Measurements from ENCODE around the gene ARFGEF3. TPM values are rescaled to one million over a fixed set of nuclear protein-coding genes. Genes with fewer than 3 reads are reported as not detected.
A peak's percentile ranks its signal among the peaks of the same experiment; 100 is the strongest.

The ARFGEF3 gene
- total RNA-seq, 4 donors from 2014 or later = 6.7 to 17.1 (median 13.2) TPM

DNA sequence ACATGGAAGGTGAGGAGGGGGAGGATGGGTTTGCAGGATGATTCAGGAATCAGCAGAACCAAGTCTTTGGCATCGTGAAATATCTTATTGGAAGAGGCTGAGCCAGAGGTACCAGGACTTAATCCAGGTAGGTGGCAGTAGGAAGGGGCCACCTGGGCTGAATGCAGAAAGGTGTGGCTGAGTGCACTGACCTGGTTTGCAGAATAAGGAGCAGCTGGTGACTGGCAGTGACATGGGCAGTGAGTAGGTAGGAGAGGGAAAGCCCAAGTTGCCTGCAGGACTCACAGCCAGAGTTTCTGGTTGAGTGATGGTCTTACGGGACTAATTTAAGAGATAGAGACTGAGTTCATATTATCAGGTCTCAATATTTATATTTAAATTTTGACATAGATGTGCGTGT is 57.7 kb downstream of the ARFGEF3 start:
- WGBS, 2 donors (ENCODE audit: low coverage in 1 of 2) = 69 to 84% methylated on average over 3 of the region's 3 CpGs
- no peak overlapping the region for H3K4me3 ChIP-seq
- in situ Hi-C loops (cut with MboI; ENCODE audit: low pct_ligation_motif_present in 1 of 4, low pct_unique_long_range_greater_than_20kb in 1 of 4, low sequenced_read_pairs in 3 of 4) = no loop called here
- no peaks in the 10 kb centered on the region for H3K9me3 ChIP-seq
- TF ChIP-seq POLR2AphosphoS5 (IDR thresholded peaks at IDR 0.05) = no peak
- TF ChIP-seq POLR2A (IDR thresholded peaks at IDR 0.05) = no peak
- peaks cover 0 to 17% (median 8%) of the 10 kb centered on the region in 4 donors for H3K4me1 ChIP-seq
- intact Hi-C loops (cut with DNase I; ENCODE audit: low total_unique reads) = no loop called here
- no peaks in the 10 kb centered on the region for H3K27me3 ChIP-seq
- no peaks in the 10 kb centered on the region for H3K36me3 ChIP-seq
- DNase-seq = peak; percentile 48
- H3K27ac ChIP-seq = peak overlapping the region; percentile 31 to 65 (median 53)

DNA sequence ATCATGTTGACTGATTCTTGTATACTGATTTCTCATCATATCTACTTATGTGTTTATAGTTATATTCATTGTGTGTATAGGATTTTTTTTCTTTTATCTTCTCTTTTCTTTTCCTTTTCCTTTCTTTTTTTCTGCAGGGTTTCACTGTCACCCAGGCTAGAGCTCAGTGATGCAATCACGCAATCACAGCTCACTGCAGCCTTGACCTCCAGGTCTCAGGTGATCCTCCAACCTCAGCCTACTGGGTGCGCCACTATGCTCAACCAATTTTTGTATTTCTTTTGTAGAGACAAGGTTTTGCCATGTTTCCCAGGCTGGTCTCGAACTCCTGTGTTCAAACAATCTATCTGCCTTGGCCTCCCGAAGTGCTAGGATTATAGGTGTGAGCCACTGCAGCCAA is 58.2 kb downstream of the ARFGEF3 start:
- Histone ChIP-seq H3K4me1 (peaks cover 0 to 17% (median 8%) of the 10 kb centered on the region in 4 donors), H3K27ac (peak overlapping the region in 2 of 4 donors; percentile 50 to 56), H3K27me3 (no peaks in the 10 kb centered on the region), H3K4me3 (no peak overlapping the region), H3K9me3 (no peaks in the 10 kb centered on the region), H3K36me3 (no peaks in the 10 kb centered on the region)
- in situ Hi-C loops (cut with MboI; ENCODE audit: low pct_ligation_motif_present in 1 of 4, low pct_unique_long_range_greater_than_20kb in 1 of 4, low sequenced_read_pairs in 3 of 4) (no loop called here), intact Hi-C loops (cut with DNase I; ENCODE audit: low total_unique reads) (no loop called here)
- WGBS, 2 donors (ENCODE audit: low coverage in 1 of 2) = 93 to 94% methylated on average over 4 of the region's 4 CpGs
- TF ChIP-seq POLR2AphosphoS5 (IDR thresholded peaks at IDR 0.05) (no peak), POLR2A (IDR thresholded peaks at IDR 0.05) (no peak), EP300 (IDR thresholded peaks at IDR 0.05; ENCODE audit: low read depth) (no peak)
- TF ChIP-seq, protein P1, sequence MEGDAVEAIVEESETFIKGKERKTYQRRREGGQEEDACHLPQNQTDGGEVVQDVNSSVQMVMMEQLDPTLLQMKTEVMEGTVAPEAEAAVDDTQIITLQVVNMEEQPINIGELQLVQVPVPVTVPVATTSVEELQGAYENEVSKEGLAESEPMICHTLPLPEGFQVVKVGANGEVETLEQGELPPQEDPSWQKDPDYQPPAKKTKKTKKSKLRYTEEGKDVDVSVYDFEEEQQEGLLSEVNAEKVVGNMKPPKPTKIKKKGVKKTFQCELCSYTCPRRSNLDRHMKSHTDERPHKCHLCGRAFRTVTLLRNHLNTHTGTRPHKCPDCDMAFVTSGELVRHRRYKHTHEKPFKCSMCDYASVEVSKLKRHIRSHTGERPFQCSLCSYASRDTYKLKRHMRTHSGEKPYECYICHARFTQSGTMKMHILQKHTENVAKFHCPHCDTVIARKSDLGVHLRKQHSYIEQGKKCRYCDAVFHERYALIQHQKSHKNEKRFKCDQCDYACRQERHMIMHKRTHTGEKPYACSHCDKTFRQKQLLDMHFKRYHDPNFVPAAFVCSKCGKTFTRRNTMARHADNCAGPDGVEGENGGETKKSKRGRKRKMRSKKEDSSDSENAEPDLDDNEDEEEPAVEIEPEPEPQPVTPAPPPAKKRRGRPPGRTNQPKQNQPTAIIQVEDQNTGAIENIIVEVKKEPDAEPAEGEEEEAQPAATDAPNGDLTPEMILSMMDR (IDR thresholded peaks at IDR 0.05) = no peak
- no peak for DNase-seq

DNA sequence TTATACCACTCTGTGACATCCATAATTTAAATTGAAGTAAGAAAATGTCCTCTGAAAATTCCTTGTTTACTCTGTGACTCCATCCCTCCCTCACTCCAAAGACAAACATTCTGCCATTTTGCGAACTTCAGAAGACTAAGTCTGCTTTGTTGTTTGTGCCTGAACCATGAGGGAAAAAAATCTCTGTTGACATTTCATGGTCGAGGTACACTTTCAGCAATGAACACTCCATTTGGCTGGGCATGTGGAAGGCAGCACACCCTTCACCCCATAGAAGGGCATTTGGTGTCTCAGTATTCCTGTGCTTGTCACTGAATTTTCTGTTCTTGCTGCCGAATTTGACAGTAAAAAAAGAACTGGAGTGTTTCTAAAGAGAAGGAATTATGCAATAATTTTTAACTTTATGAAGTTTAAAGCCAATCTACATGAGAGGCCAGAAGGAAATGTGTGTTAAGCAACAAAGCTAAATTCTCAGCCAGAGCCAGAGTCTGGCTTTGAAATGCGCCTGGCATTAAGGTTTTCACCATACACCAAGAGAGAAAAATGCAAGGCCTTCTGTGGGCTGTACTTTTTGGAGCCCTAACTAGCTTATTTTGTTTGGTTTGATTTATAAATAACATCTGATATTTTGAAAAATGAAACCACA is 61.3 kb downstream of the ARFGEF3 start:
- no peak overlapping the region for H3K4me3 ChIP-seq

DNA sequence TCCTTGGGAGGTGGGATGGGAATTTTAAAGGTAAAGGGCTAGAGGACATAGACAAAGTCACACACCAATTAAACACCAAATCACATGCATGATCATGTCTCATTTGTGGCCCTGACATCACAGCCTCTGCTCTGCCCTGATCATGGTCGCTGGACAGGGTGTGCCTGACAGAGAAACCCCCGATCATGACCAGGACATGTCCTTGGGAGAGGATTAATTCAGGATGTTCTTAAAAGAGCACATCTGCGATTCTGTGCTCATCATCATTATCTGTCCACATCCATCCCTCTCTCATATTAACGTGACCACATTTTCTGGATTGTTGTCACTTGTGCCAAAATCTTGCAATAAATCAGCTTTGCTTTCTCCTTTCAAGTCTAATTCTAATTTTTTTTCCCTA is 64.2 kb downstream of the ARFGEF3 start:
- intact Hi-C loops (cut with DNase I; ENCODE audit: low total_unique reads) (no loop called here), in situ Hi-C loops (cut with MboI; ENCODE audit: low pct_ligation_motif_present in 1 of 4, low pct_unique_long_range_greater_than_20kb in 1 of 4, low sequenced_read_pairs in 3 of 4) (no loop called here)
- 63 to 72% methylated on average over 2 to 4 of the region's 4 CpGs for WGBS, 2 donors (ENCODE audit: low coverage in 1 of 2)
- Histone ChIP-seq H3K4me3 (no peak overlapping the region), H3K4me1 (peaks cover 0 to 17% (median 11%) of the 10 kb centered on the region in 4 donors), H3K27me3 (no peaks in the 10 kb centered on the region), H3K27ac (peak overlapping the region in 1 of 4 donors; percentile 69), H3K9me3 (no peaks in the 10 kb centered on the region), H3K36me3 (no peaks in the 10 kb centered on the region)
- DNase-seq = no peak
- TF ChIP-seq POLR2A (IDR thresholded peaks at IDR 0.05) (no peak), POLR2AphosphoS5 (IDR thresholded peaks at IDR 0.05) (no peak), EP300 (IDR thresholded peaks at IDR 0.05; ENCODE audit: low read depth) (no peak)
- TF ChIP-seq, protein P1 (IDR thresholded peaks at IDR 0.05) = no peak

More for the DNA sequence above, 61.3 kb downstream of the ARFGEF3 start:
- intact Hi-C loops (cut with DNase I; ENCODE audit: low total_unique reads) = no loop called here
- no peak for DNase-seq
- no peak for TF ChIP-seq EP300 (IDR thresholded peaks at IDR 0.05; ENCODE audit: low read depth)
- TF ChIP-seq POLR2A (IDR thresholded peaks at IDR 0.05) = no peak
- TF ChIP-seq, protein P1 (IDR thresholded peaks at IDR 0.05) = no peak
- TF ChIP-seq POLR2AphosphoS5 (IDR thresholded peaks at IDR 0.05) = no peak
- Histone ChIP-seq H3K27ac (peak overlapping the region in 1 of 4 donors; percentile 12), H3K27me3 (no peaks in the 10 kb centered on the region), H3K4me1 (peaks cover 0 to 29% (median 16%) of the 10 kb centered on the region in 4 donors), H3K9me3 (no peaks in the 10 kb centered on the region), H3K36me3 (no peaks in the 10 kb centered on the region)
- in situ Hi-C loops (cut with MboI; ENCODE audit: low pct_ligation_motif_present in 1 of 4, low pct_unique_long_range_greater_than_20kb in 1 of 4, low sequenced_read_pairs in 3 of 4) = no loop called here
- 68 to 71% methylated on average over 3 to 4 of the region's 4 CpGs for WGBS, 2 donors (ENCODE audit: low coverage in 1 of 2)
